HUDEP-2 (cell line): ENCODE measurements around the gene TRABD2A.
A peak's percentile ranks its signal among the peaks of the same experiment; 100 is the strongest.
"Not testable (repeated sequence)": the region's sequence is repeated elsewhere in the genome, so short reads cannot be mapped to it uniquely, and the experiment has no call there.

Experiments
- DNase-seq, 76 experiments: peaks; one replicate each; lab custom pipeline; 2025; ENCODE audit not compliant: unreplicated experiment in 76 of 76; lab: John Stamatoyannopoulos, UW

Gene TRABD2A

DNA sequence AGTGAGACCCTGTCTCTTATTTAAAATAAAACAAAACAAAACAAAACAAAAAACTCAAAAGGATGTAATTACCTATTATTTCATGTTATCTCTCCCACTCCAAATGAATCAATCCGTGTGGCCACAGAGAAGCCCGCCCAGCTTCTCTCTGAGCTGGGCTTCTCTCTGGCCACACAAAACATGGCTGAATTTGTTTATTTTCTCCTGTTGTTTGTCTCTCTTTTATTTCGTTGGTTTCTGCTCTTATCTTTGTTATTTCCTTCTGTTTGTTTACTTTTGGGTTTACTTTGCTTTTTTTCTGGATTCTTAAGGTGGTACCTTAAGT is 1.5 kb upstream of the TRABD2A start:
- no peak for DNase-seq

GRCh38 chr2:84881581-84882413 is 913 bp upstream of the TRABD2A start:
- DNase-seq: peak in 71 of 76 experiments; percentile 7 to 82 (median 57)

DNA sequence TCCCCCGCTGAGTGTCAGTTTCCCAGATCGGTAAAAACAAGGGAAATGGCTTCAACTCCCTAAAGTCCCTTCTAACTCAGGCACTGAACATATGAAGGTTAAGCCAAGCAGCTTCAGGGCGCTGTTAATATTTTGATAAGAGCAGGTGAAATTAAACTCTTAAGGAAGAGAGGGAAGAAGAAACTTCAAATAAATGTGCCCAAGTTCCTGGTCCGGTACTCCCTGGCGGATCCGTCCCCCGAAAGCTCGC is 564 bp downstream of the TRABD2A start:
- DNase-seq: no peak

GRCh38 chr2:84879584-84880394 is 1.1 kb downstream of the TRABD2A start:
- no peak for DNase-seq

GRCh38 chr2:84878896-84879583 is 1.8 kb downstream of the TRABD2A start:
- no peak for DNase-seq

- DNase-seq: no peak
These were observed 2.4 kb downstream of the TRABD2A start for GRCh38 chr2:84878459-84878858.

DNA sequence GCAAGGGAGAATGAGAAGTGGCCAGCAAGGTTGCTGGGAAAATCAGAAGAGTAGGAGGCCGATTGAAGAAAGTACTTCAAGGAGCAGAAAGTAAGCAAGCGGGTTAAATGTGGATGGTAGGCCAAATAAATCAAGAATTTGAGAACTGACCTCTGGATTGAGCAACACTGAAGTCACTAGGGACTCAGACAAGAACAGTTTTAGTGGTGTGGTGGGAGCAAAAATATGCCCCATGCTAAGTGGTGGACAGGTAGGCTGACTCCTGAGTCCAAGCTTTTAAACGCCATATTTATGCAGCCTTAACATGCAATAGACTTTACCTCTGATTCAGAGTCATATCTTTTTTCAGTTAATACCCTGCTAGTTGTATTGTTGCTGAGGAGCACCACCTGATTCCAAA is 4.5 kb downstream of the TRABD2A start:
- no peak for DNase-seq

- DNase-seq: not testable (repeated sequence)
These were observed 5.3 kb downstream of the TRABD2A start for GRCh38 chr2:84875619-84876018.

GRCh38 chr2:84875213-84875560 is 5.7 kb downstream of the TRABD2A start:
- DNase-seq: no peak

DNA sequence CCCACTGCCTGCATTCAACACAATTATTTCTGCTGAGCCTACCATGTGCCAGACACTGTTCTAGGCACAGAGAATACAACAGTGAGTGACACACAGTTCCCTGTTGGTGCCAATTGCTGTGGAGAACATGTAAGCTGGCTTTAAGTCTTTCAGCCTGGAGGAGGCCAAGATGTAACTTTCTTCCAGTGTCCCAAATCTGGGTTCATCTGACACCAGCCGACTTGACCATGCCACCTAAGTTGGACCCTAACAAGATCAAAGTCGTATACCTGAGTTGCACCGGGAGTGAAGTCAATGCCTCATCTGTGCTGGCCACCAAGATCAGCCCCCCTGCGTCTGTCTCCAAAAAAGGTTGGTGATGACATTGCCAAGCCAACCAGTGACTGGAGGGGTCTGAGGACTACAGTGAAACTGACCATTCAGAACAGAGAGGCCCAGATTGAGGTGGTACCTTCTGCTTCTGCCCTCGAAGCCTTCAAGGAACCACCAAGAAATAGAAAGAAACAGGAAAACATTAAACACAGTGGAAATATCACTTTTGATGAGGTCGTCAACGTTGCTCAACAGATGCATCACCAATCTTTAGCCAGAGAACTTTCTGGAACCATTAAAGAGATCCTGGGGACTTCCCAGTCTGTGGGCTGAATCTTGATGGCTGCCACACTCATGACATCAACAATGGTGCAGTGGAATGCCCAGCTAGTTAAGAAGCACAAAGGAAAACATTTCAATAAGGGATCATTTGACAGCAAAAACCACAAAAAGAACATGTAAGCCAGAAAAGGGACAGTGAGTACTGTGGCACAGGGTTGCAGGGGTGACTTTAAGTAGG is 6.3 kb downstream of the TRABD2A start:
- DNase-seq: no peak

DNA sequence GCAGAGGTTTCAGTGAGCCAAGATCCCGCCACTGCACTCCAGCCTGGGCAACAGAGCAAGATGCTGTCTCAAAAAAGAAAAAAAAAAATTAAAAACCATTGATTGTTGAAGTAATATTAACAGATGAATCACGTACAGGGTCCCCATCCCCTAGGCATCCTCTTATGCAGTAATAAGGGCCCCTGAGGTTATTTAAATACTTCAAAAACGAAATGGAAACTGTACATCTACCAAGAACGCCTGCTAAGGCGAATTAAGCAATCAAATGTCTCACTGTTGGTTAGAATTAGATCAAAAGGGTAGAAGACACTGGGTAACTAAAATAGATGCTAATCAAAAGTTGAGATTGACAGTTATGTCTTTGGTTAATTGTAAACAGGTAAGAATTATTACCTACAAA is 7.5 kb downstream of the TRABD2A start:
- no peak for DNase-seq

DNA sequence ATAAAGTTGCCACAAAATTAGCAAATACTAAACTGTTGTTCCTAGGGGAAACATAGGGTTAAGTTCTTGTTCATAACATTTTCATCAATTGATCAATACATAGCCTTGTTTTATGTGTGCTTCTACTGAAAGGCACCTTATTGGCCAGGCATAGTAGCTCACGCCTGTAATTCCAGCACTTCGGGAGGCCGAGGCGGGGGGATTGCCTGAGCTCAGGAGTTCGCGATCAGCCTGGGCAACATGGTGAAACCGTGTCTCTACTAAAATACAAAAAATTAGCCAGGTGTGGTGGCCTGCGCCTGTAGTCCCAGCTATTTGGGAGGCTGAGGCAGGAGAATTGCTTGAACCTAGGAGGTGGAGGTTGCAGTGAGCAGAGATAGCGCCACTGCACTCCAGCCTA is 8.2 kb downstream of the TRABD2A start:
- not testable (repeated sequence) for DNase-seq

DNA sequence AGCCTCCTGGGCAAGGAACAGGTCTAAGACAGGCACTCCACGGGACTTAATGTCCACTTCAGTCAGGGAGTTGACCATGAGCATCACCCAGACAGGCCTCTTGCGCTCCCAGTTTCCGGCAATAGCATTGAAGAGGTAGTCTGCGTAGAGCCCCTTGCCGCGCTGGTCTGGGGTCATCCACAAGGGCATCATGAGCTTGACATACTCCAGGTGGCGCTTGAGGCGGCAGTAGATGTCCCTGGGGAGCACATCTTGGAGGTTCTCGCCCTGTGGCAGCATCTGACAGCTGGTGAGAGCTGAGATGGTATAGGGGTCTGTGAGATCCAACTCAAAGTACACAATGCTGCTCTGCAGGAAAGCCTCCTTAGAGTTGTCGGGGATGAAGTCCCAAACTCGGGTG is 10.6 kb downstream of the TRABD2A start:
- peak in 2 of 76 experiments; percentile 2 to 8 for DNase-seq

DNA sequence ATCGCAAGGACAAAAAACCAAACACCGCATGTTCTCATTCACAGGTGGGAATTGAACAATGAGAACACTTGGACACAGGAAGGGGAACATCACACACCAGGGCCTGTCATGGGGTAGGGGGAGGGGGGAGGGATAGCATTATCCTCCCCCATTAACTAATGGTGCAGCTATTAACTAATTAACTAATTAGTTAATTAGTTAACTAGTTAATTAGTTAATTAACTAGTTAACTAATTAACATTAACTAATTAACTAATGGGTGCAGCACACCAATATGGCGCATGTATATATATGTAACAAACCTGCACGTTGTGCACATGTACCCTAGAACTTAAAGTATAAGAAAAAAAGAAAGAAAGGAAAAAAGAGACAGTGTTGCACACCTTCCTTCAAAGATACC is 12.6 kb downstream of the TRABD2A start:
- not testable (repeated sequence) for DNase-seq

DNA sequence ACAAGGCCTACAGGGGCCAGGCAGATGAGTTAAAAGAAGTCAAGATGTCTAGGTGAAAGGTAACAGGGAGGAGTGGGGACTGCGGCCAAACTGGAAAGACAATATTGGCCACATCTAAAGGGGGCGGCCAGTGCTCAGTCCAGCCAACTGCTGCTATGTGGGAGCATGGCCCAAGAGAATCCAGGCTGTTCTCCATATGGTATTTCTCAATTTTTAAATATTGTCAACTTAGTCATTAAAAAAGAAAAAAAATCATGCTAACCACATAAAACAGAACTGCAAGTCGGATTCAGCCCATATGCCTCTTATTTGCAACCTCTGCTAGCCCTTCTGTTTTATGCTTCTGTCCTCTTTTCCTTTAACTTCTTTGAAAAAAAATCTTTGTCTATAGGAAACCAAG is 14.8 kb downstream of the TRABD2A start:
- DNase-seq: no peak

DNA sequence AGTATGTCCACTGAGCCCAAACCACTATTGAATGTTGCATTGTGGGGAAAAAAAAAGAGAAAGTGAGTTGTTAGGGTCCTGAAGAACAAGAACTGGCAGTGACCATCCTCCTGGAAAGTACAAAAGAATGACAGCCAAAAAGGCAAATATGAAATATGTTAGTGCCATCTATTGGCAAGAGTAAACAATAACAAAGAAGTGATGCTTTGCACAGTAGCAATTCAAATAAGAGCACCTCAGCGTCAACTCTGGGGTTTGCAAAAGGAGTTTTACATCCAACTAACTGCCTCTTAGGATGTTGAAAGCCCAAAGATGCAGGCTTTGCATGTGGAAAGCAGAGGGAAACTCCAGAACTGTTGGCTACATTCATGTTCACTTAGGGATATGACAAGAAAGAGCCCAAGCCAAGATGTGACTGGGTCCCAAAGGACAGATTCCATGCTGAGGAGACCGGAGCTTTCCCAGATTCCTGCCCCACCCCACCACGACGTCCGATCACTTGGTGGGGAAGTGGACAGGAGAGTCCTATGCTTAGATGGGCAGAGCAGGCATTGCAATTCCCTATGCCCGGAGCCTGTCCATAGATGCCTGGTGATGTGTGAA is 15.6 kb downstream of the TRABD2A start:
- peak in 4 of 76 experiments; percentile 5 to 20 (median 8) for DNase-seq

- DNase-seq: no peak
These were observed 18.9 kb downstream of the TRABD2A start for GRCh38 chr2:84862006-84862405.

GRCh38 chr2:84861539-84861938 is 19.3 kb downstream of the TRABD2A start:
- DNase-seq: no peak

GRCh38 chr2:84858937-84859336 is 21.9 kb downstream of the TRABD2A start:
- no peak for DNase-seq

DNA sequence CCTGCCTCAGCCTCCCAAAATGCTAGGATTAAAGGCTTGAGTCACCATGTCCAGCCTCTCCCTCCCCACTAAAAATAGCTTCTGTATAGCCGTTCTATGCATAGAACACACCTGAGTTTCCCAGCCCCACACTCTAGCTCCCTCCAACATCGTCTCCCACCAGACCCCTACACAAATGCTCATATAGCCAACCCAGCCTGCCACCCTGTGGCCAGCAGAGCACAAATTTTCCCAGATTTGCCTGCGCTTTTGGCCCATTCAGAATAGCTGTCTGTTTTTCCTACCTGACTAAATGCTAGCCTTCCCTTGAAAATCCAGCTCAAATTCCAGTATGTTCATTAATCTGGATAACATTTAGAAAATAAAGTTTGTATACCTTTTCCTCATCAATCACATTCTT is 22.8 kb downstream of the TRABD2A start:
- no peak for DNase-seq

DNA sequence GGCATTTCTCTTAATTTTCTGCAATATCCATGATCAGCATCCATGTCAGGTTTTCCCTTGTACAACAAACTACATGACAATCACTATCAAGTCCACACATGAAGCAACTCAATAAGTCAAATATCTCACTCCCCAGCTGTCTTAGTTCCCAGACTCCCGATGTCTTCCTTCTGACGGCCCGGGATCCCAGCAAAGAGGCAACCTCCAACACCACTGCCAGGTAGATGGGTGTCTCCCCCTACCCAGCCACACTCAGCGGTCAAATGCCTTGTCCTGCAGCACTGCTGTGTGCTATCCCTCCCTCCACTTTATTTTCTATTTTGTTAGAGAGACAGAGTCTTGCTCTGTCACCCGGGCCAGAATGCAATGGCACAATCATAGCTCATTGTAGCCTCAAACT is 23.3 kb downstream of the TRABD2A start:
- DNase-seq: no peak
